GM21737 (cell line): Measurements from ENCODE around the gene IGSF8.
A peak's percentile ranks its signal among the peaks of the same experiment; 100 is the strongest.

Experiments used
- ATAC-seq: cut with Tn5 transposase; IDR thresholded peaks from one replicate; pipeline ENCODE4 v1.9.1; 2021; ENCODE audit warnings: mild to moderate bottlenecking, moderate library complexity; ENCODE audit not compliant: unreplicated experiment

The IGSF8 gene, protein sequence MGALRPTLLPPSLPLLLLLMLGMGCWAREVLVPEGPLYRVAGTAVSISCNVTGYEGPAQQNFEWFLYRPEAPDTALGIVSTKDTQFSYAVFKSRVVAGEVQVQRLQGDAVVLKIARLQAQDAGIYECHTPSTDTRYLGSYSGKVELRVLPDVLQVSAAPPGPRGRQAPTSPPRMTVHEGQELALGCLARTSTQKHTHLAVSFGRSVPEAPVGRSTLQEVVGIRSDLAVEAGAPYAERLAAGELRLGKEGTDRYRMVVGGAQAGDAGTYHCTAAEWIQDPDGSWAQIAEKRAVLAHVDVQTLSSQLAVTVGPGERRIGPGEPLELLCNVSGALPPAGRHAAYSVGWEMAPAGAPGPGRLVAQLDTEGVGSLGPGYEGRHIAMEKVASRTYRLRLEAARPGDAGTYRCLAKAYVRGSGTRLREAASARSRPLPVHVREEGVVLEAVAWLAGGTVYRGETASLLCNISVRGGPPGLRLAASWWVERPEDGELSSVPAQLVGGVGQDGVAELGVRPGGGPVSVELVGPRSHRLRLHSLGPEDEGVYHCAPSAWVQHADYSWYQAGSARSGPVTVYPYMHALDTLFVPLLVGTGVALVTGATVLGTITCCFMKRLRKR

DNA sequence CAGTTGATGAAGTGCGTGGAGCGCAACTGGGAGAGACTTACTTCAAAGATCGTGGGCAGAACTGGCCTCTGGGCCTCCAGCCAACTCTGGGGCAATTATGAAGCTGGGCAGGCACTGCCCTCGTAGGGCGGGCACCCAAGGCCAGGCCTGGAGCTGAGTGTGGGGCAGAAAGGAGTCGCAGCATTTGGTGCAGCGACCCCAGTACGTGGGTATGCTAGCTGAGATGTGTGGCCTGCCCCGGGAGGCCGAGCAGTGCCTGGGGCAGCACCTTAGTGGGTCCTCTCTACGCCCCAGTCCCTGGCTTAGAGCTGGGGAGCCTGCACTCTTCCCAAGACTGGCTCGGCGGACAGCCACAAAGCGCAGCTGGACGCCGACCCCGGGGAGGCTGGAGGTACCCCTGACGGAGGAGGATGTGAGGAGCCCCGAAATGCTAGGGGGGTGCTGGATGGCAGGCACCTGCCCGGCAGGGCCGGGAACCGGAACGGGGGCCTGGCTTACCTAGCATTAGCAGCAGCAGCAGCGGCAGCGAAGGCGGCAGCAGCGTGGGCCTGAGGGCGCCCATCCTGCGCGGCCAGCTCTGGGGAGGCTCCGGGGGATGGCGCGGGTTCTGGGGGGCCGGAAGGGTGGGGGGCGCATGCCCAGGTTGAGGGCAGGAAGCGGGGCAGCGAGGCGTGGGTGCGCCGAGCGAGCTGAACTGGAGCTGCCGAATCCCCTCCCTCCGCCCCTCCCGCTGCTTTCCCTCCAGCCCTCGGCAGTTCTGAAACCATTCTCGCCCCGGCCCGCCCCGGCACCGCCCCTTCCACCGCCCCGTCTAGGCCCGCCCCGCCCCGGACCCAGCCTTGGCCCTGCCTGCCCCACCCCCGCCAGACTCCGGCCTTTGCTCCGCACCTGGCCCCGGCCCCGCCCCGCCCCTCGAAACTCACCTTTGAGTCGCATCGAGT lies at the start of gene IGSF8:
Gene IGSF8 (minus strand): TSS at position 709 of the 941 bp plus-strand sequence. CDS start 147 bp downstream, at position 562.
- ATAC-seq, result peak; percentile 42

DNA sequence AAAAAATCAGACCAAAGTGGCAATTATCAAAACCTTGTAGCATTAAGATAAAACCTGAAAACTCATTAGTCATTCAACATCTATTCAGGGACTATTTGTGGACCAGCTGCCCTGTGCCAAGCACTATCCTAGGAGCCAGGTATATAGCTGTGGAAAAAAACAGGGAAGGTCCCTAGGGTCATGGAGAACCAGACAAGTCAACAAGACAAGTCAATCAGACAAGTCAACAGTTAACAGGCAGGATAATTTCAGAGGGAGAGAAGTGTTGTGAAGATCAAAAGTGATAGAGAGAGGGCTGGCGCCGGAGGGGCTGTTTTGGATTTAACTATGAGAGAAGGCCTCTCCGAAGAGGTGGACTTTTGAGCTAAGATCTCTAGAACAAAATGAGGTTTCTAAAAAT lies 49.7 kb upstream of the IGSF8 start:
- ATAC-seq, result no peak

DNA sequence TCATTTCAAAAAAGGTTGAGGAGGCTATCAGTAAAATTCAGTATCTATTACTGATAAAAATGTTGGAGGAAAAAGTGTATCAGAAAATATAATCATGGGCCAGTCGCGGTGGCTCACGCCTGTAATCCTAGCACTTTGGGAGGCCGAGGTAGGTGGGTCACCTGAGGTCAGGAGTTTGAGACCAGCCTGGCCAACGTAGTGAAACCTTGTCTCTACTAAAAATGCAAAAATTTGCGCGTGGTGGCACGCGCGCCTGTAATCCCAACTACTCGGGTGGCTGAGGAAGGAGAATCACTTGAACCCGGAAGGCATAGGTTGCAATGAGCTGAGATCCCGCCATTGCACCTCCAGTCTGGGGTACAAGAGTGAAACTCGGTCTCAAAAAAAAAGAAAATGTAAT lies 47.7 kb upstream of the IGSF8 start:
- no peak for ATAC-seq

DNA sequence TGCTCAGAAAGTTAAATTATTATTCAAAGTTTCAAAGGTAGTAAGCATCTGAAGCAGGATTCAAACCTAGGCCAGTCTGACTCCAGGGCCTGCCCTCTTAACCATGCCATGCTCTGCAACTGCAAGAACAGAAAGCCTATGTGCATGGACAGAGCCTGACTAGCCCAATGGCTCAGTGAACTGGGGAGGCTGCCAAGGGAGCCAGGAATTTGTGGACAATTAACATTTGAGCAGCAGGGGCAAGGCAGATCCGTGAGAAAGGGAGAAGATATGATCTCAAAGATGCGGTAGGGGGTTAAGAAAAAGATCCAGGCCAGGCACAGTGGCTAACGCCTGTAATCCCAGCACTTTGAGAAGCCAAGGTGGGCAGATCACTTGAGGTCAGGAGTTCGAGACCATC lies 46.5 kb upstream of the IGSF8 start:
- no peak for ATAC-seq

DNA sequence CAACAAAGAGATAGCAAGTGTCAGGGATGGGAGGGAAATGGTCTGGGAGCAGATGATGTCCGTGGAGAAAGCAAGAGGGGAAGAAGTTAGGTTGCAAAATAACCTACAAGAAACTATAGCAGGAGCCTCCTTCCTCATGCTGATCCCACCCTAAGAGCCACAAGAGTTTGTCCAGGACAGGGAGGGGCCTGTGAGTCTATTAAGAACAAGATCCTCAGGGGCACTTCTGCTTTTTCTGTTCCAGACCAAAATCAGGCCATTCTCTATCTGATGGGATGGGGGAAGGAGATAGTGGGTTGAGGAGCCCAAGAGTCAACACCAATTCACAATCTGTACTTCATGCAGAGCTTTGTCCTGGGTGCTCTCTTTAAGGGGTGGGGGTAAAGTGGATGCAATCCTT lies 45.3 kb upstream of the IGSF8 start:
- no peak for ATAC-seq

DNA sequence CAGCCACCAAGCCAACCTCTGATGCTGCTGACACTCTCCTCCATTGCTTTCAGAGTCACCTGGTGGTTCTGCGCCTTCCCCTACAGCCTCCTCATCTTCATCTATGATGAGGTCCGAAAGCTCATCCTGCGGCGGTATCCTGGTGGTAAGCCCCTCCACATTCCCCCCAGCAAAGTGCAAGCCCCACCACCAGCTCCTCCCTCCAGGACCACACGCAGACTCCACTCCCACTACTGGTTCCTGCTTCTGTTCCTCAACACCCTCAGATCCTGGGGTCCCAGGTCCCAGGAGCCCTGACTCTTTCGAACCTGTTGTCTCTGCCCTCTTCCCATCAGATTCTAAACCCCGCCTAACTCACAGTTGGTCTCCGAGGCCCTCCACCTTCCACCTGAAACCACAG lies 41.4 kb upstream of the IGSF8 start:
- ATAC-seq, result no peak

DNA sequence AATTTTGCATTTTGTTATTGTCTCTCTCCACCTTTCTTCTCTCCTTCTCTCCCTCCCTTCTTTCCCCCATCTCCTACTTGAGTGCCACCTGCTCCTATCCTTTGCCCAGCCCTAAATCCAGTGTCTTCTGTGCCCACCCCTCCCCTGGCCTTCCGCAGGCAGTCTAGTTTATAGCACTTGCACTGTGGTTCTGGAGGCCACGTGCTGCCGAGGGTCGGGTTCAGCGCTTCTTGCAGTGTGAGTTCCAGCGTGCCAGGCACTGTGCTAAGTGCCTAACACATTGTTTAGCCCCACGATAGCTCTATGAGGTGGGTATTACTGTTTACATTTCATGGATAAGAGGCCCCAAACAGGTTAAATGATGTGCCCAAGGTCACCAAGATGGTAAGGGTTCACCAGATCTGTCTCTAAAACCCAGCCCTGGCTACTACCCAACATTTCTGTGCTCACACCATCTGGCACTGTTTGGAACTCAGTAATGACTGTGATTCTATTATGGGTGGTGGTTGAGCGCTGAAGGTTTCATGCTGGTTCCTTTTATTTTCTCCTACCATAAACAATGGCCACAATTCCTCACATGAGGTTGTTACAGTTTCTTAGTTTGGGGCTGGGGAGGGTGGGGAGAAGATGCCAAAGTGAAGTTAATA lies 38.9 kb upstream of the IGSF8 start:
- no peak for ATAC-seq

DNA sequence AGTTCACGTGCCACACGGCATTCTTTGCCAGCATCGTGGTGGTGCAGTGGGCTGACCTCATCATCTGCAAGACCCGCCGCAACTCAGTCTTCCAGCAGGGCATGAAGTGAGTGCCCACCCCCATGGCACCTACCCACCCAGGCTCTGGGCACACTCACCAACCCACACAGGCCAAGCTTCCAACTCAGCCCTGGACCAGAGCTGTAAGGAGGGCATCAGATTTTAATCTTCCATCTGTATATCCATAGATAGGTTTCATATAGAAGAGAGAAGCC lies 38.4 kb upstream of the IGSF8 start:
- ATAC-seq, result no peak

DNA sequence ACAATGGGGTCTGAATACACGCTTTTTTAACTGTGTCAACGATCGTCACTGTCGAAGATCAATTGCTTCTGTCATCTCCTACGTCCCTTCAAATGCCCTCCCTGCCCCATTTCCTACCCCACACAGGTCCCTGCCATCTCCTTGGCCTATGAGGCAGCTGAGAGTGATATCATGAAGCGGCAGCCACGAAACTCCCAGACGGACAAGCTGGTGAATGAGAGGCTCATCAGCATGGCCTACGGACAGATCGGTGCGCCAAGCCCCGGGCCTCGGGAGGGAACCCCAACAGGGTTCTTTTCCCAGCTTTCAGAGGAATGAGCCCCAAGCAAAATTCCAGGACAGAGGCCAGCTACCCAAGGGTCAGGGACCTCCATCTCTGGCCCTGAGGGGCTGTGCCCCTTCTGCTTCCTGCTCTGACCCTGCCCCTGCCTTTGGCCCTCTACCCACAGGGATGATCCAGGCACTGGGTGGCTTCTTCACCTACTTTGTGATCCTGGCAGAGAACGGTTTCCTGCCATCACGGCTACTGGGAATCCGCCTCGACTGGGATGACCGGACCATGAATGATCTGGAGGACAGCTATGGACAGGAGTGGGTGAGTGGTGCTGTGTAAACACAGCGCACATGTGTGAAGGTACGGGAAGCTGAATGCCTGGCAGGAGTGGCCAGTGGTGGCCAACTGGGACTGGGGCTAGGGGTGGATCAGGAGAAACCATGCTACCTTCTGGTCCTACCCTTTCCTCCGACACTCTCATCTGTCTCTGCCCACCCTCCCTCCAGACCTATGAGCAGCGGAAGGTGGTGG lies 37.9 kb upstream of the IGSF8 start:
- ATAC-seq, result no peak

DNA sequence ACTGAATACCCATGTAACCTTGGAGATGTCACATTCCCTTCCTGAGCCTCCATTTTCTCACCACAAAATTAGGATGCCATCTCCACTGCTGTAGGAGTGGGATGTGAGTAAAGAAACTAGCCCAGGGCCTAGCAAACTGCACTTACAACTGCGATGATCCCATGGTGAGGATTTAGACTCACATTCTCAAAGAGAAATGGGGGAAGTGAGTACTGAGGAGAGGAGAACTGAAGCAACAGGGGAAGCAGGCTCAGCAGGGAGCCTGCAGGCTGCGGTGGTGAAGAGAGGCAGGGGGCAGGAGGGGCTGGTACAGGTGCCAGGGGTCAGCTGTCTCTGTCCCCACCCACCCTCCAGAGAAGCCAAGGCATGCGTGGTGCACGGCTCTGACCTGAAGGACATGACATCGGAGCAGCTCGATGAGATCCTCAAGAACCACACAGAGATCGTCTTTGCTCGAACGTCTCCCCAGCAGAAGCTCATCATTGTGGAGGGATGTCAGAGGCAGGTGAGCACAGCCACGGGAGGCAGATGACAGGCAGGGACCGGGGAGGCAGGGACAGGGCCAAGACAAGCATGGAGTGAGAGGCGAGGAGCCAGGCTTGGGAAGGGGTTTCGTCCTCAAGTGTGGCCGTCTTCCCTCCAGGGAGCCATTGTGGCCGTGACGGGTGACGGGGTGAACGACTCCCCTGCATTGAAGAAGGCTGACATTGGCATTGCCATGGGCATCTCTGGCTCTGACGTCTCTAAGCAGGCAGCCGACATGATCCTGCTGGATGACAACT lies 36.6 kb upstream of the IGSF8 start:
- no peak for ATAC-seq

DNA sequence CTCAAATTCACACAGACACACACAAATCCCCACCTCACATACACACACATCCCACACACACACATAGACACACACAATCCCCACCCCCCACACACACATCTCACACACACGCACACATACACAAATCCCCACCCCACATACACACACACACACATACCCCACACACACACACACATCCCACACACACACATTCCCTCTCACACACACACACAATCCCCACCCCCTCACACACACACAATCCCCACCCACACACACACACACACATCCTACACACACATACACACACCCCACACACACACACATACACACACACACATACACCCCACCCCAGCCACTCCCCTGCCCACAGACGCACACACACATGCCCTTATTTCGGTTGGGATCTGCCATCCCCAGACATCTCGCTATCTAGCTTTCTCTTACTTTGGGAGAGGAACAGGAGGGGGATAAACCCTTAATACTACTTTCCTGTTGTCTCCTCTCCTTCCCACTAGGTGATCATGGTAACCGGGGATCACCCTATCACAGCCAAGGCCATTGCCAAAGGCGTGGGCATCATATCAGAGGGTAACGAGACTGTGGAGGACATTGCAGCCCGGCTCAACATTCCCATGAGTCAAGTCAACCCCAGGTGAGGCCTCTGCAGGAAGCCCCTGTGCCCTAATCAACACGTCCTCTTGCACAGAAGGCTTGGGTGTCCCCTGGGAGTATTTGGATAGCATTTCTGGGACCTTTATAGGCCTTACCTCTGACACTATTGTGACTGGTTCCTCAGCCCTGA lies 35.8 kb upstream of the IGSF8 start:
- ATAC-seq, result no peak

DNA sequence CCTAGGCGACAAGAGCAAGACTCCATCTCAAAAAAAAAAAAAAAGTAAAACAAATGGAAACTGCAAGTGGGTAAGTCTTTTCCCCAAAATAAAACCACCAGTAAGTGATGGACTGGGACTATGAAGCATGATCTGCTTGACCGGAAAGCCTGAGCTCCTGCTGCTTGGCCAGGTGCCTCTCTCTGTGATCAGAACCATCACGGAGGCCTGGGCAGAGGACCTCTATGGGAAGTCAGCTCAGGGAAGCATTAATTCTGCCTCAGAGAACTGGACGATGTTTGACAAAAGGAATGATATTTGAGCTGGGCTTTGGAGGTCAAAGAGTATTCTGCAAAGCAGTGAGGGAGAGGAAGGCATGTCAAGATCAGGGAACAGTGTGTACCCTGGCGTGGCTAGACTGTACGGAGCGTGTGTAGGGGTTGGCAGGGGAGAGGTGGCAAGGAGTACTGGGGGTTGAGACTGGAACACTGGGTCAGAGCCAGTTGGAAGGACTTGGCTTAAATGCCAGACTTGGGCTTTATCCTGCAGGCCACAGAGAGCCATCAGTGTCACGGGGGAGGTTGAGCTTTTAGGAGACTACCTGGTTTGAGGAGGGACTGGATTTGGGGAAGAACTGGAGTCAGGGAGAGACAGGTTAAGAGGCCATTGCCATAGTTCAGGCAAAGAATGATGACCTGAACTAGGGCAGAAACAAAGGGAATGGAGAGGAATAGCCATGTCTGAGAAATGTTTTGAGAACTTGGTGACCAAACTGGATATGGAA lies 33.6 kb upstream of the IGSF8 start:
- no peak for ATAC-seq

DNA sequence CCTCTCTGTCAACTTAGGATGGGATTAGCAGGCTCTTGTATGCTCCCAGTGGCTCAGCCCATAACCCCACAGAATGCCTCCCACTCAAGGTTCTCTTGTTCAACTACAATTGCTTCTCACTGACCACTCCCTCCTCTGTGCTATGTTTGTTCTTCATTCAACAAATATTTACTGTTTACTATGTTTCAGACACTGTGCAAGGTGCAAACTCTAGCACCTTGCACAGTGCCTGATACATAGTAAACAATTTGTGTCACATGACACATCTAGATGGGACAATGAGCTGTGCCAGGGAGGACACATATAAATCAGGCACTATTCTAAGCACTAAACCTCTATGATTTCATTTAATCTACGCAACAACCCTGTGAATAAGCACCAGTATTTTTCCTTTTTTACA lies 32.5 kb upstream of the IGSF8 start:
- no peak for ATAC-seq

DNA sequence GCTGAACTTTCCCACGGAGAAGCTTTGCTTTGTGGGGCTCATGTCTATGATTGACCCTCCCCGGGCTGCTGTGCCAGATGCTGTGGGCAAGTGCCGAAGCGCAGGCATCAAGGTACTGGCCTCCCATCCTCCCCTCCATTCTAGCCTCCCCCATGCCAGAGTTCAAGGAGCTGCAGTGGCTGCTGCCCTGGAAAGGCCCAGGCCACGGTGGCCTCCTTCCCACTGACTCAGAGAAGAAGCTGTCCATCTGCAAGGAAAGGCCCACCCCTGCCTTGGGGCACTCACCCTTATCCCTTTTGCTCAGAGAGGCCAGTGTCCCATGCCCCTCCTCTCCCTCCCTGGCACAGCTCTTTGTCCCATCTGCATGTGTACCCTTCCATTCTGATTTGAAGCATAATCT lies 32.1 kb upstream of the IGSF8 start:
- no peak for ATAC-seq

DNA sequence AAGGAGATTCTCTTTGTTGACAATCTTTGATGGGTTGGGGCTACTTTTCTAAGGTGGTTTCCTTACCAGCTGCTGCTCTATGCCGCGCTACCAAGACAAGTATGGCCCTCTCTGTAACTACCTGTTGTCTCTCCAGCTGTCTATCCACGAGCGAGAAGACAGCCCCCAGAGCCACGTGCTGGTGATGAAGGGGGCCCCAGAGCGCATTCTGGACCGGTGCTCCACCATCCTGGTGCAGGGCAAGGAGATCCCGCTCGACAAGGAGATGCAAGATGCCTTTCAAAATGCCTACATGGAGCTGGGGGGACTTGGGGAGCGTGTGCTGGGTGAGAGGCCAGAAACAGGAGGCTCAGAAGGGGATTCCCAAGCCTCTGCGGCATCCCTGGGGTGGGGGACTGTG lies 31.5 kb upstream of the IGSF8 start:
- ATAC-seq, result no peak

DNA sequence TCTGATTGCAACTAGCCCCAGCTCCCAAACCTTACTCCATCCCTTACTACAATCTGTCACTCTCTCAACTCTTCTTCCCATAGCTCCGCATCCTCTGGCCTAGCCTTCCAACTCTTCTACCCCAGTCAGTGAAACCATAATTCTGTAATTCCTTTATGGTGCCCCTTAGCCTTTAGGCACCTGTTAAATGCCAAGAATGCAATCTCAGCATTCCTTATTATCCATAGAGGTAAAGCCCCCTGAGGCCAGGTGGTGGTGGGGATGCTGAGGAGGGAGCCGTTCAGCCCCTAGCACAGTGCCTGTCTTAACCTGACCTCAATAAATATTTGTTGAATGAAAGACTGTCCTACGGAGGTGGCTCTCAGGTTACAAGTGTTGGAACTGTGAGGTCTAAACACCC lies 31.1 kb upstream of the IGSF8 start:
- no peak for ATAC-seq

DNA sequence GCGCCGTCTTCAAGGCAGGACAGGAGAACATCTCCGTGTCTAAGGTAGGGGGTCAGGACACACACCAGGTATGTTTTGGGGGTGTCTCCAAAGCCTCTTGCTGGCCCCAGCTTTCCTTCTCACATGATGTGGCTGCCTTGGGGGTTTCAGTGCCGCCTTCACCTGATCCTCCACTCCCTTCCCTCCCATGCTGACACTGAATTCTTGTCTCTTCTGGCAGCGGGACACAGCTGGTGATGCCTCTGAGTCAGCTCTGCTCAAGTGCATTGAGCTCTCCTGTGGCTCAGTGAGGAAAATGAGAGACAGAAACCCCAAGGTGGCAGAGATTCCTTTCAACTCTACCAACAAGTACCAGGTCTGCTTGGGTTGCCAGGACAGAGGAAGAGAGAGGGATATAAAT lies 30.6 kb upstream of the IGSF8 start:
- no peak for ATAC-seq

DNA sequence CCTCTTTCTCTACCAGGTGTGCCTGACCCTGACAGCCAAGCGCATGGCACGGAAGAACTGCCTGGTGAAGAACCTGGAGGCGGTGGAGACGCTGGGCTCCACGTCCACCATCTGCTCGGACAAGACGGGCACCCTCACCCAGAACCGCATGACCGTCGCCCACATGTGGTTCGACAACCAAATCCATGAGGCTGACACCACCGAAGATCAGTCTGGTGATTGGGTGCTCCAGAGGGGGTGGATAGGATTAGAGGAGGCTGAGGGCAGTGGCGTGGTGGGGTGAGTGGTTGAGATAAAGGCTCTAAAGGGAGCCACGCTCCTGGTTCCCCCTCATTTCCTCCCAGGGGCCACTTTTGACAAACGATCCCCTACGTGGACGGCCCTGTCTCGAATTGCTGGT lies 30.2 kb upstream of the IGSF8 start:
- no peak for ATAC-seq
